C4-2B (cell line): ENCODE measurements around the gene TMEM88.

Experiments used
- H3K27ac ChIP-seq: fragments of 450-650 bp; 2 replicates; pipeline ENCODE4 v1.5.1; 2017
- ZFX ChIP-seq: fragments of 450-650 bp; IDR thresholded peaks from 2 replicates; pipeline ENCODE4 v1.6.1; 2017
- TF ChIP-seq, protein P1 (sequence below): fragments of 450-650 bp; conservative IDR thresholded peaks from 2 replicates; pipeline ENCODE4 v1.5.1; 2017; ENCODE audit warnings: mild to moderate bottlenecking

Gene TMEM88

DNA sequence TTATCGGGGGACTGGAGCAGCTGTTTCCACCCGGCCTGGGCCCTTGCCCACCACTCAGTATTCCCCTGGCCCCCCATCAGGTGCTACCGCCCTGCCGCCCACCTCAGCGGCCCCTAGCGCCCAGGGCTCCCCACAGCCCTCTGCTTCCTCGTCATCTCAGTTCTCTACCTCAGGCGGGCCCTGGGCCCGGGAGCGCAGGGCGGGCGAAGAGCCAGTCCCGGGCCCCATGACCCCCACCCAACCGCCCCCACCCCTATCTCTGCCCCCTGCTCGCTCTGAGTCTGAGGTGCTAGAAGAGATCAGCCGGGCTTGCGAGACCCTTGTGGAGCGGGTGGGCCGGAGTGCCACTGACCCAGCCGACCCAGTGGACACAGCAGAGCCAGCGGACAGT lies 6.1 kb upstream of the TMEM88 start:
- no peak overlapping the region for H3K27ac ChIP-seq
- TF ChIP-seq ZFX, result no peak
- TF ChIP-seq, protein P1, sequence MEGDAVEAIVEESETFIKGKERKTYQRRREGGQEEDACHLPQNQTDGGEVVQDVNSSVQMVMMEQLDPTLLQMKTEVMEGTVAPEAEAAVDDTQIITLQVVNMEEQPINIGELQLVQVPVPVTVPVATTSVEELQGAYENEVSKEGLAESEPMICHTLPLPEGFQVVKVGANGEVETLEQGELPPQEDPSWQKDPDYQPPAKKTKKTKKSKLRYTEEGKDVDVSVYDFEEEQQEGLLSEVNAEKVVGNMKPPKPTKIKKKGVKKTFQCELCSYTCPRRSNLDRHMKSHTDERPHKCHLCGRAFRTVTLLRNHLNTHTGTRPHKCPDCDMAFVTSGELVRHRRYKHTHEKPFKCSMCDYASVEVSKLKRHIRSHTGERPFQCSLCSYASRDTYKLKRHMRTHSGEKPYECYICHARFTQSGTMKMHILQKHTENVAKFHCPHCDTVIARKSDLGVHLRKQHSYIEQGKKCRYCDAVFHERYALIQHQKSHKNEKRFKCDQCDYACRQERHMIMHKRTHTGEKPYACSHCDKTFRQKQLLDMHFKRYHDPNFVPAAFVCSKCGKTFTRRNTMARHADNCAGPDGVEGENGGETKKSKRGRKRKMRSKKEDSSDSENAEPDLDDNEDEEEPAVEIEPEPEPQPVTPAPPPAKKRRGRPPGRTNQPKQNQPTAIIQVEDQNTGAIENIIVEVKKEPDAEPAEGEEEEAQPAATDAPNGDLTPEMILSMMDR, result no peak

DNA sequence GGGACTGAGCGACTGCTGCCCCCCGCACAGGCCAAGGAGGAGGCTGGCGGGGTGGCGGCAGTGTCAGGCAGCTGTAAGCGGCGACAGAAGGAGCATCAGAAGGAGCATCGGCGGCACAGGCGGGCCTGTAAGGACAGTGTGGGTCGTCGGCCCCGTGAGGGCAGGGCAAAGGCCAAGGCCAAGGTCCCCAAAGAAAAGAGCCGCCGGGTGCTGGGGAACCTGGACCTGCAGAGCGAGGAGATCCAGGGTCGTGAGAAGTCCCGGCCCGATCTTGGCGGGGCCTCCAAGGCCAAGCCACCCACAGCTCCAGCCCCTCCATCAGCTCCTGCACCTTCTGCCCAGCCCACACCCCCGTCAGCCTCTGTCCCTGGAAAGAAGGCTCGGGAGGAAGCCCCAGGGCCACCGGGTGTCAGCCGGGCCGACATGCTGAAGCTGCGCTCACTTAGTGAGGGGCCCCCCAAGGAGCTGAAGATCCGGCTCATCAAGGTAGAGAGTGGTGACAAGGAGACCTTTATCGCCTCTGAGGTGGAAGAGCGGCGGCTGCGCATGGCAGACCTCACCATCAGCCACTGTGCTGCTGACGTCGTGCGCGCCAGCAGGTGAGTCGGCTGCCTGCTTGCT lies 5.6 kb upstream of the TMEM88 start:
- TF ChIP-seq, protein P1, result no peak
- TF ChIP-seq ZFX, result no peak
- no peak overlapping the region; the same call in 1 of the 2 replicates for H3K27ac ChIP-seq

DNA sequence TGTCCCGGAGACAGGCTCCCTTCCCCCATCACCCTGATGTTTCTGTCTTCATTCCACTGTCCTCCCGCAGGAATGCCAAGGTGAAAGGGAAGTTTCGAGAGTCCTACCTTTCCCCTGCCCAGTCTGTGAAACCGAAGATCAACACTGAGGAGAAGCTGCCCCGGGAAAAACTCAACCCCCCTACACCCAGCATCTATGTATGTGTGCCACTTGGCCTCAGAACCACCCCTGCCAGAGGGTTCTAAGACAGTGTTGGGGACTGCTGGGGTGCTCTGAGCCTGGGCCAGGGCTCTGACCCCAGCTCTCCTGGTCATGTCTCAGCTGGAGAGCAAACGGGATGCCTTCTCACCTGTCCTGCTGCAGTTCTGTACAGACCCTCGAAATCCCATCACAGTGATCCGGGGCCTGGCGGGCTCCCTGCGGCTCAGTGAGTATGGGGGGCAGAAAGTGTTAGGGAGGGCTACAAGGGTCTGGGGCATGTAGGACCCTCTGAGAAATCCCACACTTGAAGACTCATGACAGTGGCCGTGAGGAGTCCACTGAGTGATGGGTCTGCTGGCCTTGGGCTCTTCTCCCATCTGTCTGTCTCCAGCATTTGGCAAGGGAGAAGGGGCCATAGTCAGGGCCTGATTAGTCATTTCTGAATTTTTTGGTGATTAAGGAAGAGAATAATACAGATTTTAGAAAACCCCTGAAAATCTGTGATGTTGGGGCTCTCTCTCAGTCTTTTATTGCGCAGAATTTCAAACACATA lies 4.9 kb upstream of the TMEM88 start:
- no peak overlapping the region; the same call in 1 of the 2 replicates for H3K27ac ChIP-seq
- no peak for TF ChIP-seq ZFX
- TF ChIP-seq, protein P1, result no peak

DNA sequence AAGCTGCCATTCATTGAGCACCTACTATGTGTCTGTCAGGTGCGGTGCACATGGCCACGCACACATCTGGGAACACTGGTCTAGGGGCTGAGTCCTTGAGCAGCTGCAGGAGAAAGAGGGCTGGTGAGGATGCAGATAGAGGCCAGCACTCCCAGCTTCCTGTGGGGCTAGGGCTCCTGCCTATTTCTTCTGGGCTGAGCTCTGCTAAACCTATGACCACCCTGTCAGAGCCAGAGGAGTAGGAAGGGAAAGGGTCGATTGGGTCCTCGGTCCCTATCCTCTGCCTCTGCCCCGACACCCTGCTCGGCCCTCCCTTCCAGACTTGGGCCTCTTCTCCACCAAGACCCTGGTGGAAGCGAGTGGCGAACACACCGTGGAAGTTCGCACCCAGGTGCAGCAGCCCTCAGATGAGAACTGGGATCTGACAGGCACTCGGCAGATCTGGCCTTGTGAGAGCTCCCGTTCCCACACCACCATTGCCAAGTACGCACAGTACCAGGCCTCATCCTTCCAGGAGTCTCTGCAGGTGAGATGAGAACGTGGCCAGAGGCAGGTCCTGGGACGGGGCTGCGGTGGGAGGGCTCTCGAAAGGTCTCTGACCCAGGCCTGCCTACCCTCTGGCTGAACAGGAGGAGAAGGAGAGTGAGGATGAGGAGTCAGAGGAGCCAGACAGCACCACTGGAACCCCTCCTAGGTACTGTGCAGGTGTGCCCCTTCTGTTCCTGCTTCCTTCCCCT lies 4.0 kb upstream of the TMEM88 start:
- peak; percentile 32; the same call in 1 of the 2 replicates for TF ChIP-seq ZFX
- TF ChIP-seq, protein P1, result no peak
- peak overlapping the region; percentile 65 for H3K27ac ChIP-seq

DNA sequence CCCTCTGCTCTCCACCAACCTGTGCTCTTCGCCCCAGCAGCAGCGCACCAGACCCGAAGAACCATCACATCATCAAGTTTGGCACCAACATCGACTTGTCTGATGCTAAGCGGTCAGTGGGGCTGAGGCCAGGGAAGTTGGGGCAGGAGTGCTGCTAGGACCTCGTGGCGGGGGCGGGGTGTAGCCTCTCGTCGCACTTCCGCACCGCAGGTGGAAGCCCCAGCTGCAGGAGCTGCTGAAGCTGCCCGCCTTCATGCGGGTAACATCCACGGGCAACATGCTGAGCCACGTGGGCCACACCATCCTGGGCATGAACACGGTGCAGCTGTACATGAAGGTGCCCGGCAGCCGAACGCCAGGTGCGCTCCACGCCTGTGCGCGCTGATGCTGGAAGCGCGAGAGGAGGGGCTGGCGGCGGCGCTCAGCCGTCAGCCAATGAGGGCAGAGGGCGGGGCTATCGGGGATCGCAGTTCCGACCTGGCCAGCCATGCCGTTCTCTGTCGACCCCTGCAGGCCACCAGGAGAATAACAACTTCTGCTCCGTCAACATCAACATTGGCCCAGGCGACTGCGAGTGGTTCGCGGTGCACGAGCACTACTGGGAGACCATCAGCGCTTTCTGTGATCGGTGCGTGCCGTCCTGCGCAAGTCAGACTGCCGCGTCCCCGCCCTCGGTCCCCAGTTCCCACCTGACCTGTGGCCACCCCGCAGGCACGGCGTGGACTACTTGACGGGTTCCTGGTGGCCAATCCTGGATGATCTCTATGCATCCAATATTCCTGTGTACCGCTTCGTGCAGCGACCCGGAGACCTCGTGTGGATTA lies 3.2 kb upstream of the TMEM88 start:
- peak overlapping the region; percentile 65 for H3K27ac ChIP-seq
- TF ChIP-seq, protein P1, result peak; percentile 98
- TF ChIP-seq ZFX, result no peak; the same call in 1 of the 2 replicates

DNA sequence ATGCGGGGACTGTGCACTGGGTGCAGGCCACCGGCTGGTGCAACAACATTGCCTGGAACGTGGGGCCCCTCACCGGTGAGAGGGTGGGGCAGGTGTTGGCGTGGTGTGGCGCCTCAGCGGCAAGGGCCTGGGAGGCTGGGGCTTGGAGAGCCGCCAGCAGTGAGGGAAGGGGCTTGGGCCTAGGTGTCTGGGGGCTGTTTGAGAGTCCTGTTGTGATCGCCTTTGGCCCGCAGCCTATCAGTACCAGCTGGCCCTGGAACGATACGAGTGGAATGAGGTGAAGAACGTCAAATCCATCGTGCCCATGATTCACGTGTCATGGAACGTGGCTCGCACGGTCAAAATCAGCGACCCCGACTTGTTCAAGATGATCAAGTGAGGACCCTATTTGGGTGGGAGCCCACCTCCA lies 2.6 kb upstream of the TMEM88 start:
- peak overlapping the region; percentile 65 for H3K27ac ChIP-seq

More for the DNA sequence above, 2.6 kb upstream of the TMEM88 start:
- no peak for TF ChIP-seq ZFX
- TF ChIP-seq, protein P1, result no peak
